Neural cell (in vitro differentiated cells): ENCODE results near the gene CFC1B. TPM values are rescaled to one million over a fixed set of nuclear protein-coding genes. Genes with fewer than 3 reads are reported as not detected.
"Not testable (repeated sequence)": the region's sequence is repeated elsewhere in the genome, so short reads cannot be mapped to it uniquely, and the experiment has no call there.

Experiments used
- H2AFZ ChIP-seq: fragments of 200-600, 300-800 bp; sonication (generic), shearing (Covaris generic); 2 replicates; pipeline ENCODE4 v1.6.0; 2014; ENCODE audit warnings: low read depth, mild to moderate bottlenecking, antibody characterized with exemption, low read length, moderate library complexity
- H3F3A ChIP-seq: fragments of 200-600 bp; shearing (Covaris generic); 2 replicates; pipeline ENCODE4 v1.6.1; 2016; ENCODE audit warnings: mild to moderate bottlenecking, moderate library complexity, mixed read lengths, antibody characterized with exemption, low read length; ENCODE audit not compliant: insufficient read depth, poor library complexity, severe bottlenecking
- H3K27ac ChIP-seq: fragments of 200-600, 300-800 bp; sonication (generic), shearing (Covaris generic); 2 replicates; pipeline ENCODE4 v1.5.1; 2014; ENCODE audit warnings: mild to moderate bottlenecking, low read length, moderate library complexity
- H3K27me3 ChIP-seq: fragments of 300-800, 200-600 bp; sonication (generic), shearing (Covaris generic); 2 replicates; pipeline ENCODE4 v1.6.0; 2014; ENCODE audit warnings: mild to moderate bottlenecking, low read depth, low read length, moderate library complexity; ENCODE audit not compliant: insufficient read depth
- H3K36me3 ChIP-seq: fragments of 300-800, 200-600 bp; sonication (generic), shearing (Covaris generic); 2 replicates; pipeline ENCODE4 v1.5.1; 2014; ENCODE audit warnings: mild to moderate bottlenecking, antibody characterized with exemption, low read length, moderate library complexity; ENCODE audit not compliant: insufficient read depth
- H3K4me2 ChIP-seq: fragments of 300-800, 200-600 bp; sonication (generic), shearing (Covaris generic); 2 replicates; pipeline ENCODE4 v1.6.0; 2014; ENCODE audit warnings: mild to moderate bottlenecking, low read length
- H3K4me3 ChIP-seq: fragments of 300-800, 200-600 bp; sonication (generic), shearing (Covaris generic); 2 replicates; pipeline ENCODE4 v1.5.1; 2014; ENCODE audit warnings: mild to moderate bottlenecking, low read length, moderate library complexity
- H3K79me2 ChIP-seq: fragments of 200-600 bp; shearing (Covaris generic); replicated peaks from 2 replicates; pipeline ENCODE4 v1.6.0; 2014; ENCODE audit warnings: mild to moderate bottlenecking, low read length, moderate library complexity; ENCODE audit not compliant: insufficient read depth
- H3K9ac ChIP-seq: fragments of 300-800, 200-600 bp; sonication (generic), shearing (Covaris generic); 2 replicates; pipeline ENCODE4 v1.6.1; 2016; ENCODE audit warnings: mild to moderate bottlenecking, low read length, mixed read lengths
- H3K9me2 ChIP-seq: fragments of 200-600 bp; shearing (Covaris generic); 2 replicates; pipeline ENCODE4 v1.6.1; 2016; ENCODE audit warnings: mild to moderate bottlenecking, low read length, mixed read lengths; ENCODE audit not compliant: insufficient read depth
- H3K9me3 ChIP-seq: fragments of 200-600, 300-800 bp; sonication (generic), shearing (Covaris generic); 2 replicates; pipeline ENCODE4 v1.6.1; 2016; ENCODE audit warnings: mild to moderate bottlenecking, mixed run types, low read length, moderate library complexity, mixed read lengths
- H4K20me1 ChIP-seq: fragments of 200-600 bp; shearing (Covaris generic); 2 replicates; pipeline ENCODE4 v1.6.1; 2016; ENCODE audit warnings: mild to moderate bottlenecking, mixed run types; ENCODE audit not compliant: insufficient read depth
- polyA plus RNA-seq: library from polyadenylated mRNA; depleted of rRNA; stranded (reverse); fragments of >200 nt; gene quantifications from 2 replicates; pipeline ENCODE4 v1.2.3, GENCODE V29; 2014

CFC1B gene
- polyA plus RNA-seq, 1 donor from 2014 or later: not detected

GRCh38 chr2:130543785-130544528 lies 22.9 kb downstream of the CFC1B start:
- H3K9me3 ChIP-seq, H3K9ac ChIP-seq: not testable (repeated sequence)

GRCh38 chr2:130544978-130545377 lies 24.0 kb downstream of the CFC1B start:
- not testable (repeated sequence) for H4K20me1 ChIP-seq, H3F3A ChIP-seq, H3K27me3 ChIP-seq, H3K4me3 ChIP-seq, H3K9ac ChIP-seq, H3K9me3 ChIP-seq, H3K9me2 ChIP-seq, H3K27ac ChIP-seq, H2AFZ ChIP-seq, H3K79me2 ChIP-seq, H3K36me3 ChIP-seq, H3K4me2 ChIP-seq

More at GRCh38 chr2:130543785-130544528, 22.9 kb downstream of the CFC1B start:
- not testable (repeated sequence) for H3K79me2 ChIP-seq, H3K27ac ChIP-seq, H4K20me1 ChIP-seq, H3F3A ChIP-seq, H3K27me3 ChIP-seq, H3K36me3 ChIP-seq, H3K4me2 ChIP-seq, H3K4me3 ChIP-seq, H2AFZ ChIP-seq, H3K9me2 ChIP-seq

GRCh38 chr2:130548418-130548817 lies 27.4 kb downstream of the CFC1B start:
- not testable (repeated sequence) for H3K4me2 ChIP-seq, H3K79me2 ChIP-seq, H3K9me2 ChIP-seq, H3F3A ChIP-seq, H4K20me1 ChIP-seq, H3K9me3 ChIP-seq, H3K27me3 ChIP-seq, H2AFZ ChIP-seq, H3K4me3 ChIP-seq, H3K27ac ChIP-seq, H3K36me3 ChIP-seq, H3K9ac ChIP-seq

GRCh38 chr2:130549475-130549874 lies 28.5 kb downstream of the CFC1B start:
- not testable (repeated sequence) for H3K9ac ChIP-seq, H3K27ac ChIP-seq, H2AFZ ChIP-seq, H3K79me2 ChIP-seq, H3K9me3 ChIP-seq, H3K36me3 ChIP-seq, H3K27me3 ChIP-seq, H3K4me3 ChIP-seq, H3K4me2 ChIP-seq, H3F3A ChIP-seq, H4K20me1 ChIP-seq, H3K9me2 ChIP-seq

GRCh38 chr2:130554178-130554577 lies 33.2 kb downstream of the CFC1B start:
- H3F3A ChIP-seq, H3K27ac ChIP-seq, H3K4me3 ChIP-seq, H3K9me3 ChIP-seq, H2AFZ ChIP-seq, H3K9ac ChIP-seq, H3K4me2 ChIP-seq, H3K9me2 ChIP-seq, H3K36me3 ChIP-seq, H3K79me2 ChIP-seq, H4K20me1 ChIP-seq, H3K27me3 ChIP-seq: not testable (repeated sequence)

- not testable (repeated sequence) for H3K9me3 ChIP-seq, H3K9me2 ChIP-seq, H4K20me1 ChIP-seq, H2AFZ ChIP-seq, H3K27ac ChIP-seq, H3K4me3 ChIP-seq, H3K27me3 ChIP-seq, H3K36me3 ChIP-seq, H3K79me2 ChIP-seq, H3K4me2 ChIP-seq, H3F3A ChIP-seq, H3K9ac ChIP-seq
Observed at GRCh38 chr2:130556441-130556840, 35.4 kb downstream of the CFC1B start.

- H3K4me2 ChIP-seq, H4K20me1 ChIP-seq, H3K9me2 ChIP-seq, H3K27ac ChIP-seq, H3K79me2 ChIP-seq, H3K9ac ChIP-seq, H3K36me3 ChIP-seq, H3K27me3 ChIP-seq, H3K4me3 ChIP-seq, H3K9me3 ChIP-seq, H2AFZ ChIP-seq, H3F3A ChIP-seq: not testable (repeated sequence)
Observed at GRCh38 chr2:130566165-130566564, 45.1 kb downstream of the CFC1B start.

- H3K4me2 ChIP-seq: not testable (repeated sequence)
Observed at GRCh38 chr2:130571929-130572328, 50.9 kb downstream of the CFC1B start.

More at GRCh38 chr2:130571929-130572328, 50.9 kb downstream of the CFC1B start:
- not testable (repeated sequence) for H4K20me1 ChIP-seq, H3K9me3 ChIP-seq, H3K9ac ChIP-seq, H3K4me3 ChIP-seq, H2AFZ ChIP-seq, H3K36me3 ChIP-seq, H3K9me2 ChIP-seq, H3F3A ChIP-seq, H3K27me3 ChIP-seq, H3K79me2 ChIP-seq, H3K27ac ChIP-seq
